Measurements from ENCODE around the gene UNC13D.
"Not testable (repeated sequence)": the region's sequence is repeated elsewhere in the genome, so short reads cannot be mapped to it uniquely, and the experiment has no call there.

UNC13D gene

DNA sequence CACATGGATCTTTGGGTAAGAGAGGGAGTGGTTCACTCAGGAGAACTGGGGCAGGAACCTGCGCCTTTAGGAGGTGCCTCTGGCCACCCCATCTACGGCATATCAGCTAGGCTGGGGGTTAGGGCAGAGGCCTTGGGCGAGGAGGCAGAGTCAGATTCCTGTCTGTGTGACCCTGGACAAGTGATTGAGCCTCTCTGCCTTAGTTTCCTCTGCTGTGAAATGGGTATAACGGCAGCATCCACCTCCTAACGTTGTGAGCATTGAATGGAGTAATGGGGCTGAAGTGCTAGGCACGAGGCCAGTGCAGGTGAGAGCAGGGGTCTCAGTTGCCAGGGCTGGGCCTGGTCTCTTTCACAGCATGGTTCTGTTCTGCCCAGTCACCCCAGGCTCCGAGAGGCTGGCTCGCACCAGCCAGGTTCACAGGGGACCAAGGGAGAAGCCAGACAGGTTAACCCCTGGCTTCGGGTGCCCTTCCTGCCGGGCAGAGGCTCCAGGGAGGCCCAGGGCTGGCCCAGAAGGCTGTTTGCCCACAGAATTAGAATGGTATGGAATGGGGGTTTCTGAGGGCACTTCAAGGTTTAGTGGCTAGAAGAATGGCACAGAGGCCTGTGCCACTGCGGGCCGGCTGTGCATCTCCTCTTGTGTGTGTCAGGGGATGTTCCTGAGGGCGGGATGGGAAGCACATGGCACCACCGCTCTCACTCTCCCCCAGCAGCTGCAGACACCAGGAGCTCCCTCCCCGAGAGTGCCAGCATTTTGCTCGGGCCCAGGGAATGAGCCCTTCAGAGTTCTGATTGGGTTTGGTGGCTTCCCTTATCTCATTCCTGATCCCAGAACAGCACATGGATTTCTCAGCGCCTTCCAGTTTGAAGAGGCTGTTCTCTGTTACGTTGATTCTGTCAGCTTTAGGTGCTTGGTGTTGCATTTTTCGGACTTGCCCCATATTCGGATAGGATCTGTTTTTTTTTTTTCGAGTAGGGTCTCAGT lies 23.8 kb downstream of the UNC13D start:
- no peak for DNase-seq (ENCODE audit: low read depth)

DNA sequence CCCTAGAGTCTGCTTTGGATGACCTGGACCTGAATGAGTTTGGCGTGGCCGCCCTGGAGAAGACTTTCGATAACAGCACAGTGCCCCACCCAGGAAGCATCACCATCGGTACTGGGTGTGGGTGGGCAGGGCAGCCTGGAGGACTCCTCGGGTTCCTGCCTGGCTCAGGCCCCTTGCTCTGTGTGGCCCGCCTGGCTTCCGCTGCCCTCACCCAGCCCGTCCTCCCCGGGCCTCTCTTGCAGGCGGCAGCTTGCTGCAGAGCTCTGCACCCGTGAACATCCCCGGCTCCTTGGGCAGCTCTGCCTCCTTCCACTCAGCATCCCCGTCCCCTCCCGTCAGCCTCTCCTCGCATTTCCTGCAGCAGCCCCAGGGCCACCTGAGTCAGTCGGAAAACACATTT lies 24.5 kb downstream of the UNC13D start:
- no peak for DNase-seq (ENCODE audit: low read depth)

DNA sequence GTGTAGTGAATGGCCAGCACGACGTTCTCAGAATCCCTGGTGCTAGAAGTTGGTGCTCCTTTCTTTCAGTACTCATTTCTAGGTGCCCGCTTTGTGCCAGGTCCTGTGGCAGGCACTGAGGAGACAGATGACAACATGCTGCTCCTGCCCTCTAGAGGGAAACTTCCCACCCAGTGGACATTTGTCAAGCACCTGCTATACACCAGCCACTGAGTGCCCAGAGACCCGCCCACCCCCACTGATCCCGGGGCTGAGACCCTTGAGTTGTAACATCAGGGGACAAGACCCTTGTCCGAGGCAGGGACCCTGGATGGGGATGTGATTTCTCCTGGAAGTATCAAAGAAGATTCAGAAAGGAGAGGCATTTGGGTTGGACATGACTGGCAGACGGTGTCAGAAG lies 25.1 kb downstream of the UNC13D start:
- no peak for DNase-seq (ENCODE audit: low read depth)

DNA sequence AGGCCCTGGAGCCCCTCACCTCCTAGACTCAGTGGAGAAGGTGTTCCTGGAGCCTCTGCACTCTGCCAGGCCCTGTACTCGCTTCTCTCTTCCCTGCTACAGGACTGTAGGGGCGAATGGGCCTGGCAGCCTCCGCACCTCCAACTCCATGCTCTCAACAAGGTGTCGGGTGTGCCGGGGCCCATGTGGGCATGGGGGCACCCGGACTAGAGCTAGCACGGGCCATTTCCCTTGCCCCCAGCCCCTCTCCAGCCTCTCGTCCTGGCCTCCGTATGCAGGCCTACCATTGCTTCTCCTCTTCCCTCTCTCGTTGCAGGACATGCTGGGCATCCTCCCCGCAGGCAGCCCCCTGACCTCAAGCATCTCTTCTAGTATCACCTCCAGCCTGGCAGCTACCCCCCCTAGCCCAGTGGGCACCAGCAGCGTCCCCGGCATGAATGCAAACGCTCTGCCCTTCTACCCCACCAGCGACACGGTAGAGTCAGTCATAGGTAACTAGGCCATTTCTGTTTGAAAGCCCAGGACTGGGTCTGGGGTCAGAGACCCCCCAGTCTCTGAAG lies 25.8 kb downstream of the UNC13D start:
- DNase-seq (ENCODE audit: low read depth), result no peak

DNA sequence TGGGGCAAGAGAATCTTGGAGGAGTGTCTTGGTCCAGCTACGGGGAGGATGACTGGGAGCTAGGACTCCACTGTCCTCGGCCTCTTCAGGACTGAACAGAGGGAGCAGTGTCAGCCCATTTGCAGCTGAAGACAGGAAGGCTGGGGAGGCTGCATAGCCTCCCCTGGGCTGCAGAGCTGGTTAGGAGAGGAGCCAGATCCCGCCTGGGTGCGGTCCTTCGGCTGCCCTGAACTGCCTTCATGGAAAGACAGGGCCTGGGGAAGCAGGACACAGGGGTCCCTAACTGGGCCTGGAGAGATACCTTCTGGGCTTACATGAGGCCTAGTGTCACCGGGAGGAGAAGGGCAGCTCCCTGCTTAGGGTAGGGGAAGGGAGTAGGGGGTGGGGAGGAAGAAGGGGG lies 26.6 kb downstream of the UNC13D start:
- no peak for DNase-seq (ENCODE audit: low read depth)

DNA sequence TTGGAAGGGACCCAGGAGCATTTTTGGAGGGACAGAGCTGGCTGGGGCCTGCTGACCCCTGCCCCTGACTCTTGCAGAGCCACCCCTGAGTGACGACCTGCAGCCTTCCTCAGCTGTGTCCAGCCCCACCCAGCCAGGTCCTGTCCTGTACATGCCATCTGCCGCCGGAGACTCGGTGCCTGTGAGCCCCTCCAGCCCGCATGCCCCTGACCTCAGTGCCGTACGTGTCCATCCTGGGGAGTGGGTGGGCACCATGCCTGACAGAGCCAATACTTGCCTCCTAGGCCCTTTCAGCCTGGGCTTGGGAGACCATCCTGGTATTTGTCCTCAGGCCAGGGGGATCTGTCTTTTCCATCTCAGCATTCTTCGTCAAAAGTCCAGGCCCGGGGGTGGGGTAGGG lies 27.5 kb downstream of the UNC13D start:
- DNase-seq (ENCODE audit: low read depth), result no peak

DNA sequence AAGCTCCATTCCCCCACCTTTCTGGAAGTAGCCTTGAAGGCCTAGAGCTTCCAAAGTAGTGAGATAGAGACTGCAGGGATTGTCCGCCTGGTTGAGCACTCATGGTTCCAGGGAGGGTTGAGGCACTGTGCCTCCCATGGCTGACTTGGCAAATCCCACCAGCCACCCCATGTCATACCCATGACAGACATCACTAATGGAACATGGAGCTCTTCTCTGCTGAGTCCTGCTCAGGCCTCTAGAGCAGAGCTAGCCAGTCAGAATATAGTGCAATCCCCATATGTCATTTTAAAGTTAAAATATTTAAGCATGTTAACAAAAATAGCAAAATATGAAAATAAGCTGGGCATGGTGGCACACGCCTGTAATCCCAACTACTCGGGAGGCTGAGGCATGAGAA lies 28.8 kb downstream of the UNC13D start:
- DNase-seq (ENCODE audit: low read depth), result no peak

DNA sequence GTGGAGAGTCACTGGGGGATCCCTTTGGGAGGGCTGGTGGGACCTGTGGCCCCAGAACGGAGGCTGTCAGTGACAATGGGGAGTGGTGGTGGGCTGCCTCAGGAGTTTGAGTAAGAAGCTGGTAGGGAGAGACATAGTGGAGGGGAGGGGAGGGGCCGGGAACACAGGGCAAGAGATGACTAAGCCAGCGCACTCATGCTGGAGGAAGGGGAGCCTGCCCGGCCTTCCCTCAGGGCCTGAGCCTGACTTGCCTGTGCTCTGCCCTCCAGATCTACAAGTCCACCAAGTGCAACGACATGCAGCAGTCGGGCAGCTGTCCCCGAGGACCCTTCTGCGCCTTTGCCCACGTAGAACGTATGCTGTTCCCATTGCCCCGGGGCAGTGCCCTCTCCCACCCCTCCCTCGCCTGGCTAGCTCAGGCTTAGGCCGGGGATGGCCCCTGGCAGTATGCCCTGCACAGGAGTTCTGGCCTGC lies 29.3 kb downstream of the UNC13D start:
- DNase-seq (ENCODE audit: low read depth), result no peak

DNA sequence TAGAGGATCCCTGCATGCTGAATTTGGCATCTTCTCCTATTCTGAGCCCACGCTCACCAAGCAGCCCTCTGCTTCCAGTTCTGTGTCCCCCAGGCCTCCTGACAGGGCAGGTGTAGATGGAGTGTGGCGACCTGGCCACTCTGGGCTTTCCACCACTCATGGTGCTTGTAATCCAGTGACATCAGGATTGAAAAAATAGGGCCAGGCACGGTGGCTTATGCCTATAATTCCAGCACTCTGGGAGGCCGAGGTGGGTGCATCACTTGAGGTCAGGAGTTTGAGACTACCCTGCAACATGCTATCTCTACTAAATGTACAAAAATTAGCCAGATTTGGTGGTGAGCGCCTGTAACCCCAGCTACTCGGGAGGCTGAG lies 30.2 kb downstream of the UNC13D start:
- no peak for DNase-seq (ENCODE audit: low read depth)

DNA sequence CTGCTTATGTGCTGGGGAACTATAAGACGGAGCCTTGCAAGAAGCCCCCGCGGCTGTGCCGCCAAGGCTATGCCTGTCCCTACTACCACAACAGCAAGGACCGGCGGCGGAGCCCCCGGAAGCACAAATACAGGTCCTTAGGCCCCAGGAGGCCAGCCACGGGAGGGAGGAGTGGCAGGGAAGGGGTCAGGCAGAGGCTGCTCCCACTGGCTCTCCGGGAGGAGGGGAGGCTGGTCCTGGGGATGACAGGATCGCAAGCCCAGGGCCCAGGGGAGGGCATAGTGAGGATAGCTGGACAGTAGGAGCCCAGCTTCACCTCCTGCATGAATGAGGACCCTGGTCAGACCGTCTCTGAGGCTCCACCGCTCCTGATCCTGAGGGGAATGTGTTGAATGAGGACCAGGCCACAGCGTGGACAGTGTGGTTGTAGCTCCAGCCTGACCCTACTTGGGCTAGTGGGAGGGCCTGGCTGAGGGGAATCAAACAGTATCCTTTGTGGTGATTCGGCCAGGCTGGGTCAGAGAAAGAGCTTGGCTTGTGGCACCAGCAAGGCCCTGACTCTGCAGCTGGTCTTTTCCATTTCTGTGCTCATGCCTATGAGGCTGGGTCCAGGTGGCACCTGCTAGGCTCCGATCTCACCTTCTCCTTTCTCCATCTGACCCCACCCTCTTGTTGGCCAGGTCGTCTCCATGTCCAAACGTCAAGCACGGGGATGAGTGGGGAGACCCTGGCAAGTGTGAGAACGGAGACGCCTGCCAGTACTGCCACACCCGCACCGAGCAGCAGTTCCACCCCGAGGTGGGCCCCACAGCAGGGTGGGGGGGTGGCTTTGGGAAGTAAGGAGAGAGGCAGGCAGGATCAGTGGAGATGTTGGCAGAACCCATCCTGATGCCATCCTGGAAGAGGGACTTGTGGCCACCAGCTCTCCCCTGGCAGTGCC lies 30.9 kb downstream of the UNC13D start:
- no peak for DNase-seq (ENCODE audit: low read depth)

DNA sequence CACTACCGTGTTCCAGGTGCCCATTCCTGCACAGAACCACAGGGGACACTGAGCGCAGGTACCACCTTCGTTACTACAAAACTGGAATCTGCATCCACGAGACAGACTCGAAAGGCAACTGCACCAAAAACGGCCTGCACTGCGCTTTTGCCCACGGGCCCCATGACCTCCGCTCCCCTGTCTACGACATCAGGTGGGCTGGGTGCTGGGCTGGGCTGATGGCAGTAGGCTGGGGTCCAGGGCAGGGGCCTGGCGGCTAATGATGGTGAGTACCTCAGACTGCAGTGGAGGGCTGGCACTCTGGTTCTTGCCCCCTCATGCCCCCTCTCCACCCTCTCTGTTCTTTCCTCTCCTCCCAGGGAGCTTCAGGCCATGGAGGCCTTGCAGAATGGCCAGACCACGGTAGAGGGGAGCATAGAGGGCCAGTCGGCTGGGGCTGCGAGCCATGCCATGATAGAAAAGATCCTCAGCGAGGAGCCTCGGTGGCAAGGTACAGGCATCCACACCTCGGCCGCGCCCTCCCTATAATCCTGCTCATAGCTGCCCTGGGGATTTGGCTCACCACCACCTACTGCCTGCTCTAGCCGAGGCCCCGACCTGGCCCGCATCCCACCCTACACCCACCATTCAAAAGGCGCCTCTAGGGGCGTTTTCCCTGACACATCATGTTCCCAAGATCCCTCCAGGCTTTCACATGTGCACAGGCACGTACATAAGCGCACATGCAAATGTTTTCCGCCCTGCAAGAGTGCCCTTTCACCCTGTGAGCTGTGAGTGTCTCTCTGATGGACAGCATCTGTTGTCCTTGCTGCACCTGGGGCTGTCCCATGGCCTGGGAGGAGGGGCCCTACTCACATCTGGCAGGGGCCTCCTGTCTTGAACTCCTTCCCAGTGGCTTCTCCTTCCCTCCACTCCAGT lies 31.8 kb downstream of the UNC13D start:
- no peak for DNase-seq (ENCODE audit: low read depth)

DNA sequence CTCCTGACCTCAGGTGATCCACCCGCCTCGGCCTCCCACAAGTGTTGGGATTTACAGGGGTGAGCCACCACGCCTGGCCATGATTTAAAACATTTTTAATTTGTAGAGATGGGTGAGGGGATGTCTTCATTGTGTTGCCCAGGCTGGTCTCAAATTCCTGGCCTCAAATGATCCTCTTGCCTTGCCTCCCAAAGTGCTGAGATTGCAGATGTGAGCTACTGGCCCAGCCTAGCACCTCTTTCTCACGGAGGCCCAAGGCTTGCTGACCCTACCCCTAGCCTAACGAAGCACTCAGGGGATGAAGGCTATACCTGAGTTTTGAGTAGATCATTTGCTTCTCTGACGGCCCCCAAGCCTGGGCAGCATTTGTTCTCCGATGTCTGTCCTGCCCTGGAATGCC lies 33.0 kb downstream of the UNC13D start:
- DNase-seq (ENCODE audit: low read depth), result no peak

DNA sequence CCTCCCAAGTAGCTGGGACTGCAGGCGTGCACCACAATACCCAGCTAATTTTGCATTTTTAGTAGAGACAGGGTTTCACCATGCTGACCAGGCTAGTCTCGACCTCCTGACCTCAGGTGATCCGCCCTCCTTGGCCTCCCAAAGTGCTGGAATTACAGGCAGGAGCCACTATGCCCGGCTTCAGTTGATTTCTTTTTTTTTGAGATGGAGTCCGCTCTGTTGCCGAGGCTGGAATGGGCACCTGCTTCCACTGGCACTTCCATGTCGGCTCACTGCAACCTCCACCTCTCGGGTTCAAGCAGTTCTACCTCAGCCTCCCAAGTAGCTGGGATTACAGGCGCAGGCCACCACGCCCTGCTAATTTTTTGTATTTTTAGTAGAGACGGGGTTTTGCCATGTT lies 33.4 kb downstream of the UNC13D start:
- not testable (repeated sequence) for DNase-seq (ENCODE audit: low read depth)

DNA sequence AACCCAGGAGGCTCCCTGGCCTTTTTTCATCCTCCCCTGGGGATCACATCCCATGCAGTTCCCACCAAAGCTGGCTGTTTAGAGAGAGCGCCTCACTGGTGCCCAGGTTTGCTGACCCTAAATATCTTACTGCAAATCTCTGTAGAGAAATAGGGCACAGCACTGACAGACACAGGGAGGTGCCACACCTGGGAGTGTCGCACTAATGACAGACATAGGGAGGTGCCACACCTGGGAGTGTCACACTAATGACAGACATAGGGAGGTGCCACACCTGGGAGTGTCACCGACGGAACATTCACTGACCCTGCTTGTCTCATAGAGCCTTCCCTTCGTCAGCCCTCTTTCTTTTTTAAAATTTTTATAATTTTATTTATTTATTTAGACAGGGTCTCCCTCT lies 34.0 kb downstream of the UNC13D start:
- DNase-seq (ENCODE audit: low read depth), result no peak

DNA sequence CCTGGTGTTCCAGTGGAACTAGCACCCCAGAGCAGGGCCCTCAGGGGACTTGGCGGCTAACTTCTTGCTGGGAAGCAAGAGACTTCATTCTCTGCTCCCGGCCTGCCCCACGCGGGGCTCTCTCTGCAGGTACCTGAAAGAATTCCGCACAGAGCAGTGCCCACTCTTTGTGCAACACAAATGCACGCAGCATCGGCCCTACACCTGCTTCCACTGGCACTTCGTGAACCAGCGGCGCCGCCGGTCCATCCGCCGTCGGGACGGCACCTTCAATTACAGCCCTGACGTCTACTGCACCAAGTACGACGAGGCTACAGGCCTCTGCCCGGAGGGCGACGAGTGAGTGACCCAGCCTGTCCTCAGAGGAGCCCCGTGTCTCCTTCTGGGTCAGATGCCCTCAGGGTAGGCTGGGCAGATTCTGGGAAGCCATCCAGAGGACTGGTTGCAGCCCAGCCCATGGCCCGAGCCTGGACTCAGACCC lies 34.5 kb downstream of the UNC13D start:
- no peak for DNase-seq (ENCODE audit: low read depth)

DNA sequence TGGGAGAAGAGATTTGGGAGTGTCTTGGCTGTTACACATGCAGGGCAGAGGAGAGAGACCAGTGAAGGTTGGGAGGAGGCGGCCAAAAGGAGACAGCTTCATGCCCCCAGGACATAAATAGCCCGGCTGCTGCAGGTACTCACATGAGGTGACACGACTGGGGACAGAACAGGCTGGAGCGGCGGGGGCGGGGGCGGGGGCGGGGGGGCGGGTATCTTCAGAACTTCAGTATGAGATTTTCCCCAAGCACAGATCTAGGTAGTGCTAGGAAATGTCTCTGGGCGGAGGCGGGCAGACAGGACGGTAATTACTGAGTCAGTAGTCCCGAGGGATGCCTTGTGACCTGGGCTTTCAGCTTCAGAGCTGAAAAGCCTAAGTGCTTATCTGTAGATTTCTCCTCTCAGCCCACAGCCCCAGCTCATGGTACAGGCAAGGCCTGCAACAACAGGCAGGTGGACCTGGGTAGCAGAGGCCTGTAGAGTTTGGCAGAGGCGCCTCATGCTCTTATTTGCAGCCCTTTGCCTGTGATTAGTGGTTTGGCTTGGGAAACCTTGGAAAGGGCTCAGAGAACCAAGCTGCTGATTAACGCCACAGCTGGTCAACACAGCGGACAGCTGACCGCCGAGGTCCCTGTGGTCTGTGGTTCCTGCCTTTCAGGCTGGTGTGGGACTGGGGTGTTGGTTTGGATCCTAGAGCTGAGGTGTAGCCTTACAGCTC lies 35.1 kb downstream of the UNC13D start:
- no peak for DNase-seq (ENCODE audit: low read depth)

DNA sequence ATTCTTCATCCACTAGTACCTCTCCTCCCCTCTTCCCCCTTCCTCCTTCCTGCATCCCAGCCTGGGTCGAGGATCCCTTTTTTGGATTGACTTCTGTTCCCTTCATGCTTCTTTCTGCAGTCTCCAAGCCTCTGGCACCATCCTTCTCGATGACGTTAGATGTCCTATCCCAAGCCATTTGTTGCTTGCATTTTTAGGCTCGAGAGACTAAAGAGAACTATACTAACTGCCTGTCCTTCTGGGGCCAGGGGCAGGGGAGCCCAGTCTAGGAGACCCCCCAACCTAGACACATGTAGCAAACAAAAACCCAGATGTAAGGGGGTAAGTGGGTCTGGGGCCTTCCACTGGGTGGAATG lies 35.7 kb downstream of the UNC13D start:
- no peak for DNase-seq (ENCODE audit: low read depth)

DNA sequence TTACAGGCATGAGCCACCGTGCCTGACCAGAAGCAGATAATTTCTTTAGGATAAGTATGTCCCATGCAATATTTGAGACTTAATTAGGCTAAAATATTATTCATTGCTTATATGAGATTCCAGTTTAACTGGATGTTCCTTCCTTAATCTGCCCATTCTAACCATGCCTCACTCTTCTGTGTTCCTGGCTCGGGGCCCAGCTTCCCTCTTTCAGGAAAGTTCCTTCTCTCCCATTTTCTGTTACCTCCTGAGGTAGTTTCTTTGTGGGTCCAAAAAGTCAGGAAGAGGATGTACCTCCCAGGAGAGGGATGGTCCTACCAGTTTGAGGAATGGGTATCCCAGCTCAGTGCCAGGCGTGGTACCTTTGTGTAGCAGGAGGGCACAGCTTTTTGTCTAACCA lies 36.3 kb downstream of the UNC13D start:
- no peak for DNase-seq (ENCODE audit: low read depth)

DNA sequence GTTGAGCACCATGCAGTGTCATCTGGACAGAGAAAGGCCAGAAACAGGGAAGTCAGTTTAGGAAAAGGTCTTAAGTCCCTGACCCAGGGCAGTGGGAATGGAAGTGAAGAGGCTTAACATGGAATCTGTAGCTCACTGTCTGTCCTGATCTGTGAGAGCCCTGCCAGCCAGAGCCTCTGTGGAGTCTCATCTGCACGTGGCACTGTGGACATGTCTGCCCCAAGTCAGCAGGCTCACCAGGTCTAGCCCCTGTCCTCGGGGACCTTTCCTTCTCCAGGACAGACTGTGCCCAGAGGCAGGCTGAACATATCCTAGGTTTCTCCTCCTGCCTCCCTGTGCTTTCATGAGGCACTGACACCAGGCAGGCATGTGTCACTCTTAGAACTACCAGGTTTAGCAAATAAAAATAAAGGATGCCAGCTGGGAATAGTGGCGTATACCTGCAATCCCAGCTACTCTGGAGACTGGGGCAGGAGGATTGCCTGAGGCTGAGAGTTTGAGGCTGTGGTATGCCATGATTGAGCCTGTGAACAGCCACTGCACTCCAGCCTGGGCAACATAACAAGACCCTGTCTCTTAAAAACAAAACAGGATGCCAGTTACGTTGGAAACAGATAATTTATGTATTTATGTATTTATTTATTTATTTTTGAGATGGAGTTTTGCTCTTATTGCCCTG lies 37.2 kb downstream of the UNC13D start:
- DNase-seq (ENCODE audit: low read depth), result no peak

DNA sequence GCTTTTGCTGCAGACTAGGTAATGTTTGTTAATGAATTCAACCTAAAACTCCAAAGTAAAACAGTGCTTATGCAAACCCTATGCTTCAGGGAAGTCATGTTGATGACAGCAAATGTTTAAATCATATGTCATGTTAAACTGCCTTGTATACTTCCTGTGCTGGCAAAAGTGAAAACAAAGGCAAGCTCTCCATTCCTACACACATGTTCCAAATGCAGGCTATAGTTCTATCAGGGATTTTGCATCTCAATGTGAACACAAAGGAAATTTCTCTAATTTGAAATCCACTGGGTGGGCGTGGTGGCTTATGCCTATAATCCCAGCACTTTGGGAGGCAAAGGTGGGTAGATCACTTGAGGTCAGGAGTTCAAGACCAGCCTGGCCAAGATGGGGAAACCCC lies 40.3 kb downstream of the UNC13D start:
- DNase-seq (ENCODE audit: low read depth), result no peak
